Peyer's patch (tissue), 4 donors: ENCODE data around the gene HMOX1.

Experiments
- POLR2A ChIP-seq, 2 donors: fragments of 450-650 bp; IDR thresholded peaks; one replicate each; pipeline ENCODE4 v1.5.1; 2017; ENCODE audit warnings: antibody characterized with exemption in 2 of 2, mild to moderate bottlenecking in 2 of 2, moderate library complexity in 2 of 2
- TF ChIP-seq, protein P1 (sequence below), 6 experiments: fragments of 450-650 bp in 4 of 6; fragments of 200-600 bp in 2 of 6; sonication (generic) in 1 of 6; IDR thresholded peaks; one replicate each; pipeline ENCODE4 v1.5.1; 2017 to 2019; ENCODE audit warnings: antibody characterized with exemption in 6 of 6, mild to moderate bottlenecking in 3 of 6, moderate library complexity in 1 of 6

DNA sequence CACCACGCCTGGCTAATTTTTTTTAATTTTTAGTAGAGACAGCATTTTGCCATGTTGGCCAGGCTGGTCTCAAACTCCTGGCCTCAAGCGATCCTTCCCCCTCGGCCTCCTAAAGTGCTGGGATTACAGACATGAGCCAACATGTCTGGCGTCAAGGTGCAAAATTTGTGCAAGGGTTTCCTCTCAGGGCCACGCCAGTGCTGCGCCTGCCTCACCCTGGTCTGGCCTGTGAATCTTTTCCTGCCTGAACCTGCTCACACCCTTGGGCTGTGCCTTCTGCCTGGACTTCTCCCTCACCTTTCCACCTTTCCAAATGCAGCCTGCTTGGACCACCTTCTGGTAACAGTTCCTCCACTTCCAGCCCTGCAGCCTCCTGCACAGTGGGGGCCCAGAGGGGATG lies 62.4 kb downstream of the HMOX1 start:
- no peak for TF ChIP-seq POLR2A (IDR thresholded peaks at IDR 0.05)
- TF ChIP-seq, protein P1, sequence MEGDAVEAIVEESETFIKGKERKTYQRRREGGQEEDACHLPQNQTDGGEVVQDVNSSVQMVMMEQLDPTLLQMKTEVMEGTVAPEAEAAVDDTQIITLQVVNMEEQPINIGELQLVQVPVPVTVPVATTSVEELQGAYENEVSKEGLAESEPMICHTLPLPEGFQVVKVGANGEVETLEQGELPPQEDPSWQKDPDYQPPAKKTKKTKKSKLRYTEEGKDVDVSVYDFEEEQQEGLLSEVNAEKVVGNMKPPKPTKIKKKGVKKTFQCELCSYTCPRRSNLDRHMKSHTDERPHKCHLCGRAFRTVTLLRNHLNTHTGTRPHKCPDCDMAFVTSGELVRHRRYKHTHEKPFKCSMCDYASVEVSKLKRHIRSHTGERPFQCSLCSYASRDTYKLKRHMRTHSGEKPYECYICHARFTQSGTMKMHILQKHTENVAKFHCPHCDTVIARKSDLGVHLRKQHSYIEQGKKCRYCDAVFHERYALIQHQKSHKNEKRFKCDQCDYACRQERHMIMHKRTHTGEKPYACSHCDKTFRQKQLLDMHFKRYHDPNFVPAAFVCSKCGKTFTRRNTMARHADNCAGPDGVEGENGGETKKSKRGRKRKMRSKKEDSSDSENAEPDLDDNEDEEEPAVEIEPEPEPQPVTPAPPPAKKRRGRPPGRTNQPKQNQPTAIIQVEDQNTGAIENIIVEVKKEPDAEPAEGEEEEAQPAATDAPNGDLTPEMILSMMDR (IDR thresholded peaks at IDR 0.05): no peak
